ENCODE results near the gene DGKH.

The DGKH gene

DNA sequence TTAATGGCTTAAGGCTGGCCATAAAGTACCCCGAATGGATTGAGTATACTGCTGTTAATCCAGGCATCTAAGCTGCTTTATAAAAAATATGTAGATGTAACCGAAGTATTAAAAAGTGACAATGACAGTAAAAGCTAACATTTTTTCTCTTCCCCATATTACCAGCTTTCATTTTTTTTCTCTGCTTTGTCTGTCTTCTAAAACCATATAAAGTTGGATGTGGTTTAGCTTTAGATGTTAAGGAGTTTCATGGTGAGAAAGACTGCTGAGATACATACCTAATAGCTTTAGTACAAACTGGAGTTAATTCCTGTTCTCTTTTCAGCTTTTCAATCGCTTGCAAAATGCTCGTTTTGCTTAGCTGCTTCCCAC is 224.3 kb downstream of the DGKH start:
- Histone ChIP-seq H3K27me3 (replicated peaks) (no peaks in the 10 kb centered on the region), H3K4me3 (ENCODE audit: low read depth, low read length) (peak overlapping the region; percentile 84), H3K27ac (peak overlapping the region; percentile 87), H3K36me3 (replicated peaks) (no peaks in the 10 kb centered on the region)
- no peak for DNase-seq
- TF ChIP-seq, protein P1, sequence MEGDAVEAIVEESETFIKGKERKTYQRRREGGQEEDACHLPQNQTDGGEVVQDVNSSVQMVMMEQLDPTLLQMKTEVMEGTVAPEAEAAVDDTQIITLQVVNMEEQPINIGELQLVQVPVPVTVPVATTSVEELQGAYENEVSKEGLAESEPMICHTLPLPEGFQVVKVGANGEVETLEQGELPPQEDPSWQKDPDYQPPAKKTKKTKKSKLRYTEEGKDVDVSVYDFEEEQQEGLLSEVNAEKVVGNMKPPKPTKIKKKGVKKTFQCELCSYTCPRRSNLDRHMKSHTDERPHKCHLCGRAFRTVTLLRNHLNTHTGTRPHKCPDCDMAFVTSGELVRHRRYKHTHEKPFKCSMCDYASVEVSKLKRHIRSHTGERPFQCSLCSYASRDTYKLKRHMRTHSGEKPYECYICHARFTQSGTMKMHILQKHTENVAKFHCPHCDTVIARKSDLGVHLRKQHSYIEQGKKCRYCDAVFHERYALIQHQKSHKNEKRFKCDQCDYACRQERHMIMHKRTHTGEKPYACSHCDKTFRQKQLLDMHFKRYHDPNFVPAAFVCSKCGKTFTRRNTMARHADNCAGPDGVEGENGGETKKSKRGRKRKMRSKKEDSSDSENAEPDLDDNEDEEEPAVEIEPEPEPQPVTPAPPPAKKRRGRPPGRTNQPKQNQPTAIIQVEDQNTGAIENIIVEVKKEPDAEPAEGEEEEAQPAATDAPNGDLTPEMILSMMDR (IDR thresholded peaks at IDR 0.05; ENCODE audit: low read depth, low read length, missing control alignments): no peak
- in situ Hi-C loops (cut with HindIII; ENCODE audit: low pct_ligation_motif_present, low sequenced_read_pairs): no loop called here

DNA sequence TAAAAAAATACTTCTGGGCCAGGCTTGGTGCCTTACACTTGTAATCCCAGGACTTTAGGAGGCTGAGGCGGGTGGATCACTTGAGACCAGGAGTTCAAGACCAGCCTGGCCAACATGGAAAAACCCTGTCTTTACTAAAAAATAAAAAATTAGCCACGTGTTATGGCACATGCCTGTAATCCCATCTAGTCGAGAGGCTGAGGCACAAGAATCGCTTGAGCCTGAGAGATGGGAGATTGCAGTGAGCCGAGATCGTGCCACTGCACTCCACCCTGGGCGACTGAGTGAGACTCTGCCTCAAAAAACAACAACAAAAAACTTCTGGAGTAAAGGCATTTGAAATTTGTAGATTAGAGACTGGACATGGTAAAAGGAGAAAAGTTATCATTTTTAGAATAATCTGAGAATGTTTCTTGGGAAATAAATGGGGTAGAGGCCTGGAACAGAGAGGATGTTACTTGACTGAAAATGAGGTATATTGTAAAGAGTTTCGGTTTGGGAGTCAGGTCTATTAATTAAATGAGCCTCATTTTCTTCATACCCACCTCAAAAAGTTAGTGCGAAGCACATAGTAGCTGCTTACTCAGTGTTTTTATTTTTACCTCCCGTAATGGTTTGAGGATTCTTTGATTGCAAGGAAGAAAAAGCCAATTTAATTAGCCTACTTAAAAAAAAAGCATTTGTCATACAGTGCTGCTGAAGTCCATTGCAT is 226.1 kb downstream of the DGKH start:
- Histone ChIP-seq H3K27ac (no peak overlapping the region), H3K4me3 (ENCODE audit: low read depth, low read length) (no peak overlapping the region), H3K27me3 (replicated peaks) (no peaks in the 10 kb centered on the region), H3K36me3 (replicated peaks) (no peaks in the 10 kb centered on the region)
- in situ Hi-C loops (cut with HindIII; ENCODE audit: low pct_ligation_motif_present, low sequenced_read_pairs): no loop called here
- no peak for DNase-seq
- TF ChIP-seq, protein P1 (IDR thresholded peaks at IDR 0.05; ENCODE audit: low read depth, low read length, missing control alignments): no peak

DNA sequence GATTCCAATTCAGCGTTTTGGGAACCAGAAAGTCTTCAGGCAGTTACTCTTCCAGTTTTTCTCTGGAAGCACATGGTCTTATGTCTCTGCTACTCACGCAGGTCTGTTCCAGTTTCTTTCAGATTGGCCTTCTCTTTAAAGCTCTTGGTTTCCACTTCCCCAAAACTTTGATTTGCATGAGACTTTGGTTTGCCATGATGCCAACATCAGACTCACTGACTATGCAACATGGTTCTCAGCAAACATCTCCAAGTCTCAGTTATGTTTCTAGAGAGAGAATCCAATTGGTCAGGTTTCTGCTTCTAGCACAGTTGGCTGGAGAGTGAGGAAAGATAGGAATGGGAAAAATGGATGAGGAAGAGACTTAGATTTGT is 226.6 kb downstream of the DGKH start:
- H3K36me3 ChIP-seq (replicated peaks): no peaks in the 10 kb centered on the region
- no peak for DNase-seq
- H3K27me3 ChIP-seq (replicated peaks): no peaks in the 10 kb centered on the region
- no peak overlapping the region for H3K27ac ChIP-seq
- in situ Hi-C loops (cut with HindIII; ENCODE audit: low pct_ligation_motif_present, low sequenced_read_pairs): no loop called here
- H3K4me3 ChIP-seq (ENCODE audit: low read depth, low read length): no peak overlapping the region
- TF ChIP-seq, protein P1 (IDR thresholded peaks at IDR 0.05; ENCODE audit: low read depth, low read length, missing control alignments): no peak

DNA sequence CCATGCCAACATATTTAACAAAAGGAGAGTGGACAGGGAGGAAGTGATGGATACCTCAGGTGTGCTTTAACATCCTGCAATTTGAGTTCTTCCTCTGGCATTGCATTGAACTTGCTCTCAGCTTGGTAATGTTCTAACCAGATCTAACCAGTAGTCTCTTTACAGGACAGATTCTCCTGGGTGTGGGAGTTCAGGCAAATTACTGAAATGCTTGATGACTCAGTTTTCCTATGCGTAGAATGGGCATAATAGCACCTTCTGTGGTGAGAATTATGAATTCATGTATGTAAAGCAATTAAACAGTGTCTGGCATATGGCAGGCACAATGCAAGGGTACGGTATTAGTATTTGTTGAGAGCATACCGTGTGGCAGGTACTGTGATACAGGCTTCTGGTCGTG is 227.1 kb downstream of the DGKH start:
- H3K36me3 ChIP-seq (replicated peaks): no peaks in the 10 kb centered on the region
- TF ChIP-seq, protein P1 (IDR thresholded peaks at IDR 0.05; ENCODE audit: low read depth, low read length, missing control alignments): no peak
- no peak for DNase-seq
- in situ Hi-C loops (cut with HindIII; ENCODE audit: low pct_ligation_motif_present, low sequenced_read_pairs): no loop called here
- H3K27me3 ChIP-seq (replicated peaks): no peaks in the 10 kb centered on the region
- H3K27ac ChIP-seq: no peak overlapping the region
- H3K4me3 ChIP-seq (ENCODE audit: low read depth, low read length): no peak overlapping the region

DNA sequence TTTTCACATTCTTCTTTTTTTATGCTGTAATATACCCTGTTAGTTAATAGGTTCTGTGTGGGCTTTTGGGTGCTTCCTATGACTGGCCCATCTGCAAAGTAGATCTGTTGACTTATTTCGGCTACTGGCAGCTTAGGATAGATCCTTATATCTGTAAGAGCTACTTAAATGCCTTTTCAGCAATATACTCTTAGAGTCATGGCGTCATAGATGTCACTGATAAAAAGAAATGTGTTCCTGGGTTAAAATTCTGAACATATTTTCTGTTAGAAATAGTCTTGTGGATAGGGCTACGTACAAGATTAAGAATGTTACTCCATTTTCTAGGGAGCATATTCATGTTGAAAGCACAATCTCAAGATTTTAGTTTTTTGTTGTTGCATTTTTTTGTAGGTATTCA is 228.2 kb downstream of the DGKH start:
- in situ Hi-C loops (cut with HindIII; ENCODE audit: low pct_ligation_motif_present, low sequenced_read_pairs): no loop called here
- H3K27me3 ChIP-seq (replicated peaks): no peaks in the 10 kb centered on the region
- no peak overlapping the region for H3K27ac ChIP-seq
- DNase-seq: no peak
- no peak overlapping the region for H3K4me3 ChIP-seq (ENCODE audit: low read depth, low read length)
- TF ChIP-seq, protein P1 (IDR thresholded peaks at IDR 0.05; ENCODE audit: low read depth, low read length, missing control alignments): no peak
- H3K36me3 ChIP-seq (replicated peaks): no peaks in the 10 kb centered on the region

All from brain microvascular endothelial cell (primary cell).